ENCODE measurements around the gene AZGP1. TPM values are rescaled to one million over a fixed set of nuclear protein-coding genes. Genes with fewer than 3 reads are reported as not detected.
"Not testable (repeated sequence)": the region's sequence is repeated elsewhere in the genome, so short reads cannot be mapped to it uniquely, and the experiment has no call there.

The AZGP1 gene
- total RNA-seq, 2 donors from 2014 or later = 1,167 to 4,716 TPM

DNA sequence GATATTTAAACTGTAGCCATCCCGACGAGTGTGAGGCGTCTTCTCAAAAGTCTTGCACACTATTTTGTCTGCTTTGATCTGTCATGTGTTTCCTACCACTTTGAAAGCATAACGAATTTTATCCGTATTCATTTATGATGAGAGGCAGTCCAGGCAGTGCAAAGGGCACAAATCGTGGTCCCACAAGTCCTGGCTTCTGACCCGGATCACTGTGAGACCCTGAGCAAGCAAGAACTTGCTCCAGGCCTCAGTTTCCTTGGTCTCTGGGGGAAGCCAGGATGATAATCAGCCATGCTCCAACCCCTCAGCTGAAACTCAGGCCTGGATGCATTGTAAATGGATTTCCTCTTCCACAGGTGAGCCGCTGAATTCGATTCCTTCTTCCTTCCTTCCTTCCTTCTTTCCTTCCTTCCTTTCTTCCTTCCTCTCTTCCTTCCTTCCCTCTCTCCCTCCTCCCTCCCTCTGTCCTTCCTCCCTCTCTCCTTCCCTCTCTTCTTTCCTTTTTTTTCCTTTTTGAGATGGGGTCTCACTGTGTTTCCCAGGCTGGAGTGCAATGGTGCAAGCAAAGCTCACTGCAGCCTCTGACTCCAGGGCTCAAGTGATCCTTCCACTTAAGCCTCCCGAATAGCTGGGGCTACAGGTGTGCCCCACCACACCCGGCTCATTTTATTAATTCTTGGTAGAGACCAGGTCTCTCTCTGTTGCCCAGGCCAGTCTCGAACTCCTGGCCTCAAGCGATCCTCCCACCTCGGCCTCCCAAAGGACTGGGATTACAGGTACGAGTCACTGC is 21.1 kb upstream of the AZGP1 start:
- peak overlapping the region; percentile 90 to 93 for H3K27ac ChIP-seq
- intact Hi-C loops (cut with DNase I) = loop anchor here (10.0 kb wide), 1 partner anchor 128 kb away; the partner anchor contains the start of gene MBLAC1
- H3K36me3 ChIP-seq = no peaks in the 10 kb centered on the region
- peak overlapping the region; percentile 21 to 31 for H3K4me3 ChIP-seq
- no peak for DNase-seq (ENCODE audit: low spot score)
- peaks cover 6% of the 10 kb centered on the region for H3K4me1 ChIP-seq (replicated peaks)
- 77% methylated on average over 15 of the region's 15 CpGs for WGBS
- H3K9me3 ChIP-seq = no peaks in the 10 kb centered on the region
- TF ChIP-seq POLR2AphosphoS5 (IDR thresholded peaks at IDR 0.05) = no peak
- TF ChIP-seq, protein P1, sequence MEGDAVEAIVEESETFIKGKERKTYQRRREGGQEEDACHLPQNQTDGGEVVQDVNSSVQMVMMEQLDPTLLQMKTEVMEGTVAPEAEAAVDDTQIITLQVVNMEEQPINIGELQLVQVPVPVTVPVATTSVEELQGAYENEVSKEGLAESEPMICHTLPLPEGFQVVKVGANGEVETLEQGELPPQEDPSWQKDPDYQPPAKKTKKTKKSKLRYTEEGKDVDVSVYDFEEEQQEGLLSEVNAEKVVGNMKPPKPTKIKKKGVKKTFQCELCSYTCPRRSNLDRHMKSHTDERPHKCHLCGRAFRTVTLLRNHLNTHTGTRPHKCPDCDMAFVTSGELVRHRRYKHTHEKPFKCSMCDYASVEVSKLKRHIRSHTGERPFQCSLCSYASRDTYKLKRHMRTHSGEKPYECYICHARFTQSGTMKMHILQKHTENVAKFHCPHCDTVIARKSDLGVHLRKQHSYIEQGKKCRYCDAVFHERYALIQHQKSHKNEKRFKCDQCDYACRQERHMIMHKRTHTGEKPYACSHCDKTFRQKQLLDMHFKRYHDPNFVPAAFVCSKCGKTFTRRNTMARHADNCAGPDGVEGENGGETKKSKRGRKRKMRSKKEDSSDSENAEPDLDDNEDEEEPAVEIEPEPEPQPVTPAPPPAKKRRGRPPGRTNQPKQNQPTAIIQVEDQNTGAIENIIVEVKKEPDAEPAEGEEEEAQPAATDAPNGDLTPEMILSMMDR (IDR thresholded peaks at IDR 0.05) = no peak
- no peak for TF ChIP-seq POLR2A (IDR thresholded peaks at IDR 0.05)
- no peaks in the 10 kb centered on the region for H3K27me3 ChIP-seq (replicated peaks; ENCODE audit: insufficient read depth)

- WGBS = 72% methylated on average over 8 of the region's 8 CpGs
- no peaks in the 10 kb centered on the region for H3K9me3 ChIP-seq
- no peak overlapping the region for H3K4me3 ChIP-seq
- TF ChIP-seq, protein P1 (IDR thresholded peaks at IDR 0.05) = no peak
- TF ChIP-seq POLR2AphosphoS5 (IDR thresholded peaks at IDR 0.05) = no peak
- no peak for TF ChIP-seq POLR2A (IDR thresholded peaks at IDR 0.05)
- H3K27me3 ChIP-seq (replicated peaks; ENCODE audit: insufficient read depth) = no peaks in the 10 kb centered on the region
- H3K36me3 ChIP-seq = no peaks in the 10 kb centered on the region
- no peak for DNase-seq (ENCODE audit: low spot score)
- no peaks in the 10 kb centered on the region for H3K4me1 ChIP-seq (replicated peaks)
- intact Hi-C loops (cut with DNase I) = loop anchor here (2.0 to 10.0 kb wide), 4 partner anchors 57 to 130 kb away; partner anchors contain the start of genes MBLAC1 and ZNF3
- H3K27ac ChIP-seq = no peak overlapping the region
Observed at GRCh38 chr7:99994819-99995218, 19.0 kb upstream of the AZGP1 start.

- TF ChIP-seq POLR2A (IDR thresholded peaks at IDR 0.05) (no peak), POLR2AphosphoS5 (IDR thresholded peaks at IDR 0.05) (no peak)
- TF ChIP-seq, protein P1 (IDR thresholded peaks at IDR 0.05) = no peak
- no peaks in the 10 kb centered on the region for H3K4me1 ChIP-seq (replicated peaks)
- H3K27ac ChIP-seq = no peak overlapping the region
- no peak overlapping the region for H3K4me3 ChIP-seq
- H3K9me3 ChIP-seq = no peaks in the 10 kb centered on the region
- H3K36me3 ChIP-seq = no peaks in the 10 kb centered on the region
- 81% methylated on average over 21 of the region's 21 CpGs for WGBS
- no peak for DNase-seq (ENCODE audit: low spot score)
- no peaks in the 10 kb centered on the region for H3K27me3 ChIP-seq (replicated peaks; ENCODE audit: insufficient read depth)
- intact Hi-C loops (cut with DNase I) = loop anchor here (5.0 to 10.0 kb wide), 3 partner anchors 60 to 132 kb away; partner anchors contain the start of gene MBLAC1
Observed at GRCh38 chr7:99992330-99993038, 16.7 kb upstream of the AZGP1 start.

GRCh38 chr7:99991543-99991942 is 15.7 kb upstream of the AZGP1 start:
- H3K4me3 ChIP-seq; H3K27me3 ChIP-seq (replicated peaks; ENCODE audit: insufficient read depth); H3K36me3 ChIP-seq; H3K27ac ChIP-seq; DNase-seq (ENCODE audit: low spot score); H3K9me3 ChIP-seq; H3K4me1 ChIP-seq (replicated peaks): not testable (repeated sequence)
- 69% methylated on average over 6 of the region's 6 CpGs for WGBS
- intact Hi-C loops (cut with DNase I) = loop anchor here (5.0 to 10.0 kb wide), 3 partner anchors 61 to 133 kb away; partner anchors contain the start of gene MBLAC1

DNA sequence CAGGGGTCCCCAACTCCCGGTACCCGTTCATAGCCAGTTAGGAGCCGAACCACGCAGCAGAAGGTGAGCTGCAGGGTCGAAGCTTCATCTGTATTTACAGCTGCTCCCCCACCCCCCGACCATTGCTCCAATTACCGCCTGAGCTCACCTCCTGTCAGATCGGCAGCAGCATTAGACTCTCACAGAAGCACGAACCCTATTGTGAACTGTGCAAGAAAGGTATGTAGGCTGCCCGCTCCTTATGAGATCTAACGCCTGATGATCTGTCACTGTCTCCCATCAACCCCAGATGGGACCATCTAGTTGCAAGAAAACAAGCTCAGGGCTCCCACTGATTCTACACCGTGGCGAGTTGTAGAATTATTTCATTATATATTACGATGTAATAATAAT is 14.6 kb upstream of the AZGP1 start:
- no peak overlapping the region for H3K27ac ChIP-seq
- TF ChIP-seq, protein P1 (IDR thresholded peaks at IDR 0.05) = no peak
- TF ChIP-seq POLR2AphosphoS5 (IDR thresholded peaks at IDR 0.05) (no peak), POLR2A (IDR thresholded peaks at IDR 0.05) (no peak)
- H3K4me1 ChIP-seq (replicated peaks) = no peaks in the 10 kb centered on the region
- no peak for DNase-seq (ENCODE audit: low spot score)
- H3K36me3 ChIP-seq = no peaks in the 10 kb centered on the region
- no peaks in the 10 kb centered on the region for H3K27me3 ChIP-seq (replicated peaks; ENCODE audit: insufficient read depth)
- WGBS = 26% methylated on average over 14 of the region's 14 CpGs
- no peak overlapping the region for H3K4me3 ChIP-seq
- no peaks in the 10 kb centered on the region for H3K9me3 ChIP-seq
- intact Hi-C loops (cut with DNase I) = loop anchor here (5.0 to 10.0 kb wide), 3 partner anchors 62 to 134 kb away; partner anchors contain the start of gene MBLAC1
